Measurements from ENCODE around the gene FHIP1A. TPM values are rescaled to one million over a fixed set of nuclear protein-coding genes. Genes with fewer than 3 reads are reported as not detected.

FHIP1A gene
- total RNA-seq, 1 experiment from 2014 or later: 24.9 TPM

DNA sequence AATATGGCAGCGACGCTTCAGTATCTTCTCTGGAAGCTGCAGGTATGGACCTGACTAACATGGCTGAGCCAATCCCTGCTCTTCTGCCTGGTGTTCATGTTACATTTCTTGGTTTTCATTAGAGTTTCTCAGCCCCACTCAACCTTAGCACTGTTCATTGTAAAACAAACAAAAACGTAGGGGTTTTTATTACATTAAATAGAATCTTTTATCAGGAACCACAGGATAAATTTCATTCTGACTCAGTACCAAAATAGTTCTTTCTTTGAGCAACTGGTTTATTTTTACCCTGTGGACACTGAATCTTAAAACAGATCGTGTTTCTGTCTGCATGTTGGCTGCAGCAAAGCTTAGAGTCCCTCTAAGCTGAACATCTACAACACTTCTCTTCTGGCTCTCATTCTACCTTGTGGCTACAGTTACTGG lies 27.1 kb downstream of the FHIP1A start:
- no peak overlapping the region for H3K23ac ChIP-seq (ENCODE audit: insufficient read length, low read depth, low read length)
- H2BK5ac ChIP-seq (ENCODE audit: insufficient read length, low read length): no peak overlapping the region
- no peak overlapping the region for H3K4me2 ChIP-seq (ENCODE audit: insufficient read depth, insufficient read length, low read length)
- peaks cover 3% of the 10 kb centered on the region for H3K79me1 ChIP-seq (ENCODE audit: insufficient read depth, low read depth, low read length, poor library complexity, severe bottlenecking)
- H4K20me1 ChIP-seq (ENCODE audit: control insufficient read depth, insufficient read depth, insufficient read length): no peaks in the 10 kb centered on the region
- H3K36me3 Mint-ChIP-seq (ENCODE audit: insufficient read depth in 1 of 3, low read depth in 3 of 3): no peaks in the 10 kb centered on the region; a peak in 1 of 7 replicates
- no peak overlapping the region for H2BK12ac ChIP-seq (ENCODE audit: insufficient read length, low read depth, low read length)
- H3T11ph ChIP-seq (ENCODE audit: low read length): no peak overlapping the region
- no peaks in the 10 kb centered on the region for H3K27me3 ChIP-seq (ENCODE audit: insufficient read depth, low read length)
- no peak overlapping the region for H4K8ac ChIP-seq (replicated peaks; ENCODE audit: insufficient read length, low read depth, low read length)
- no peak overlapping the region for H2BK120ac ChIP-seq (ENCODE audit: low read depth, low read length, poor library complexity, severe bottlenecking)
- no peak overlapping the region for H2BK15ac ChIP-seq (ENCODE audit: low read depth, low read length)
- H3K4me1 Mint-ChIP-seq: peaks cover 21 to 33% of the 10 kb centered on the region in 2 experiments
- H3K27ac ChIP-seq (ENCODE audit: insufficient read length, low read depth, low read length): no peak overlapping the region
- no peak overlapping the region for H3K4ac ChIP-seq (ENCODE audit: low read depth, low read length)
- H2AFZ ChIP-seq (ENCODE audit: low read length): no peak overlapping the region
- WGBS (ENCODE audit: extremely low coverage, insufficient read length, low lambda C conversion rate): no CpG with 5 or more reads among the region's 4 CpGs
- H2BK20ac ChIP-seq (ENCODE audit: low read depth, low read length, poor library complexity, severe bottlenecking): no peak overlapping the region
- peaks cover 7% of the 10 kb centered on the region for H3K4me1 ChIP-seq (ENCODE audit: insufficient read depth, low read length)
- H3K79me2 ChIP-seq (ENCODE audit: insufficient read depth, low read length): peaks cover 12% of the 10 kb centered on the region
- DNase-seq: no peak
- H3K56ac ChIP-seq (ENCODE audit: insufficient read length, low read depth, low read length): no peak overlapping the region
- TF ChIP-seq, protein P1, sequence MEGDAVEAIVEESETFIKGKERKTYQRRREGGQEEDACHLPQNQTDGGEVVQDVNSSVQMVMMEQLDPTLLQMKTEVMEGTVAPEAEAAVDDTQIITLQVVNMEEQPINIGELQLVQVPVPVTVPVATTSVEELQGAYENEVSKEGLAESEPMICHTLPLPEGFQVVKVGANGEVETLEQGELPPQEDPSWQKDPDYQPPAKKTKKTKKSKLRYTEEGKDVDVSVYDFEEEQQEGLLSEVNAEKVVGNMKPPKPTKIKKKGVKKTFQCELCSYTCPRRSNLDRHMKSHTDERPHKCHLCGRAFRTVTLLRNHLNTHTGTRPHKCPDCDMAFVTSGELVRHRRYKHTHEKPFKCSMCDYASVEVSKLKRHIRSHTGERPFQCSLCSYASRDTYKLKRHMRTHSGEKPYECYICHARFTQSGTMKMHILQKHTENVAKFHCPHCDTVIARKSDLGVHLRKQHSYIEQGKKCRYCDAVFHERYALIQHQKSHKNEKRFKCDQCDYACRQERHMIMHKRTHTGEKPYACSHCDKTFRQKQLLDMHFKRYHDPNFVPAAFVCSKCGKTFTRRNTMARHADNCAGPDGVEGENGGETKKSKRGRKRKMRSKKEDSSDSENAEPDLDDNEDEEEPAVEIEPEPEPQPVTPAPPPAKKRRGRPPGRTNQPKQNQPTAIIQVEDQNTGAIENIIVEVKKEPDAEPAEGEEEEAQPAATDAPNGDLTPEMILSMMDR (conservative IDR thresholded peaks at IDR 0.05): no peak
- H4K5ac ChIP-seq (ENCODE audit: insufficient read length, low read depth, low read length): no peak overlapping the region
- no peaks in the 10 kb centered on the region for H3K27me3 Mint-ChIP-seq (ENCODE audit: low read depth)
- H3K9me3 Mint-ChIP-seq: no peaks in the 10 kb centered on the region
- no peak overlapping the region for H3K9ac ChIP-seq (ENCODE audit: extremely low read depth, insufficient read length, low read length)
- no peak overlapping the region for H3K4me3 Mint-ChIP-seq
- H2AK5ac ChIP-seq (ENCODE audit: insufficient read length, low read length): no peak overlapping the region
- H3K18ac ChIP-seq (ENCODE audit: insufficient read length, low read depth, low read length): no peak overlapping the region
- no peak overlapping the region for H4K91ac ChIP-seq (ENCODE audit: insufficient read length, low read depth, low read length)
- H3K14ac ChIP-seq (ENCODE audit: insufficient read depth, low read length): no peak overlapping the region
- H3K27ac Mint-ChIP-seq: peak overlapping the region in 1 of 3 experiments; percentile 52; a peak in 2 of 7 replicates
- H3K9me3 ChIP-seq (ENCODE audit: control insufficient read depth, low read depth, low read length): no peaks in the 10 kb centered on the region
- H3K23me2 ChIP-seq (ENCODE audit: insufficient read length, low read depth, low read length, poor library complexity, severe bottlenecking): no peaks in the 10 kb centered on the region

Data from H9 (cell line).